AG04450 (cell line): ENCODE results near the gene CORO2B. TPM values are rescaled to one million over a fixed set of nuclear protein-coding genes. Genes with fewer than 3 reads are reported as not detected.

Experiments used
- CTCF ChIA-PET: fragments of 300-600, 350-600 bp; formaldehyde crosslinking; extraction: SDS; loops from one replicate; lab custom pipeline; 2022; ENCODE audit warnings: antibody characterized with exemption, inconsistent platforms; lab: Charles Lee
- POLR2A ChIA-PET: fragments of 350-600 bp; formaldehyde crosslinking; extraction: SDS; loops from one replicate; lab custom pipeline; 2021; ENCODE audit warnings: antibody characterized with exemption, inconsistent platforms; lab: Yijun Ruan, JAX
- DNase-seq: peaks from one replicate; pipeline ENCODE4 v3.0.0-alpha.2; 2011; ENCODE audit warnings: low read depth, low spot score
- H3K27ac ChIP-seq: one replicate; pipeline ENCODE4 v1.5.1; 2012; ENCODE audit warnings: low read depth, low read length, control low read depth
- H3K27me3 ChIP-seq: one replicate; pipeline ENCODE4 v1.6.0; 2012; ENCODE audit warnings: low read length; ENCODE audit not compliant: control insufficient read depth, insufficient read depth
- H3K4me3 ChIP-seq: 2 replicates; pipeline ENCODE4 v1.5.1; 2011; ENCODE audit warnings: mild to moderate bottlenecking, low read depth, low read length, control low read depth
- H3K9me3 ChIP-seq: 2 replicates; pipeline ENCODE4 v1.5.1; 2012; ENCODE audit warnings: low read length; ENCODE audit not compliant: control insufficient read depth, insufficient read depth
- polyA plus RNA-seq: library from polyadenylated mRNA; depleted of rRNA; stranded (reverse); fragments of >200 nt; gene quantifications from 2 replicates; pipeline ENCODE4 v1.2.3, GENCODE V29; 2011
- TF ChIP-seq, protein P1 (sequence below): IDR thresholded peaks from 2 replicates; pipeline ENCODE4 v1.5.1; 2011; ENCODE audit warnings: low read depth, low read length, control low read depth, inconsistent platforms

Gene CORO2B
- polyA plus RNA-seq, 1 experiment = 16.1 TPM

DNA sequence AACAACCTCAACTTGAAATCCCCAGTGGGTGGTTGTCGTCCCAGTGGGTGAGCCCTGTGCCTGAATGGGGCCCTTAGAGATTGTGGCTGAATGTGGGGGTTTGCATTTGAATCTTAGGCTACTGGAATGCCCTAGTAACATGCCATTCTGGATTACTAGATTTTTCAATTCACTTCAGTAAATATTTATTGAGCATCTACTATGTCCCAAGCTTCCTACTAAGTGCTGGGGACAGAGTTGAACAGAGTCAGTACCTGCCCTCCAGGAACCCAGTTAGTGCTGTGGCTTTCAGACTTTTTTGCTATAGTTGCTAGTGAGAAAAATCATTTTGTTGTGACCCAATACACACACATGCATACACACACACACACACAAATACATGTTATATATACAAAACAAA lies 39.0 kb downstream of the CORO2B start:
- H3K27me3 ChIP-seq = no peaks in the 10 kb centered on the region
- CTCF ChIA-PET = no interaction called here
- POLR2A ChIA-PET = no interaction called here

DNA sequence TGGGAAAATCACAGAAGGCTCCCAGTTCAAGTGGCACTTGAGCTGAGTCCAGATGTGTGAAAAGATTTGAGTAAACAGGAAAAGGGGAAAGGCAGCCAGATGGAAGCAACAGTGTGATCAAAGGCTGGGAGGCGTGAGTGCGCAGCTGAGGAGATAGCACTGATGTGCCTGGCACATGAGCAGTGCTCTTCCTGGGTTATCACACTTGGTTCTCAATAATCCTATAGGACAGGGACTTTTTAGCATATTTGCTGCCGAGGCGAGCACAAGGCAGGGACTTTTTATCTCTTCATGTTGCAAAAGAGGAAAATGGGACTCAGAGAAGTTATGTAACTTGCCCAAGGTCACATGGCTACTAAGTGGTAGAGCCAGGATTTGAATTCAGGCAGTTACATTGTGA lies 39.6 kb downstream of the CORO2B start:
- Histone ChIP-seq H3K27ac (no peak overlapping the region), H3K27me3 (no peaks in the 10 kb centered on the region), H3K9me3 (peaks cover 5% of the 10 kb centered on the region; the same call in 1 of the 2 replicates), H3K4me3 (no peak overlapping the region)
- TF ChIP-seq, protein P1, sequence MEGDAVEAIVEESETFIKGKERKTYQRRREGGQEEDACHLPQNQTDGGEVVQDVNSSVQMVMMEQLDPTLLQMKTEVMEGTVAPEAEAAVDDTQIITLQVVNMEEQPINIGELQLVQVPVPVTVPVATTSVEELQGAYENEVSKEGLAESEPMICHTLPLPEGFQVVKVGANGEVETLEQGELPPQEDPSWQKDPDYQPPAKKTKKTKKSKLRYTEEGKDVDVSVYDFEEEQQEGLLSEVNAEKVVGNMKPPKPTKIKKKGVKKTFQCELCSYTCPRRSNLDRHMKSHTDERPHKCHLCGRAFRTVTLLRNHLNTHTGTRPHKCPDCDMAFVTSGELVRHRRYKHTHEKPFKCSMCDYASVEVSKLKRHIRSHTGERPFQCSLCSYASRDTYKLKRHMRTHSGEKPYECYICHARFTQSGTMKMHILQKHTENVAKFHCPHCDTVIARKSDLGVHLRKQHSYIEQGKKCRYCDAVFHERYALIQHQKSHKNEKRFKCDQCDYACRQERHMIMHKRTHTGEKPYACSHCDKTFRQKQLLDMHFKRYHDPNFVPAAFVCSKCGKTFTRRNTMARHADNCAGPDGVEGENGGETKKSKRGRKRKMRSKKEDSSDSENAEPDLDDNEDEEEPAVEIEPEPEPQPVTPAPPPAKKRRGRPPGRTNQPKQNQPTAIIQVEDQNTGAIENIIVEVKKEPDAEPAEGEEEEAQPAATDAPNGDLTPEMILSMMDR = no peak
- ChIA-PET CTCF (no interaction called here), POLR2A (interaction anchor here (1.3 kb wide), 1 partner anchor 20 kb away, joined by 6 read pairs; no protein-coding TSS in a partner anchor)
- no peak for DNase-seq

More for the DNA sequence above, 39.0 kb downstream of the CORO2B start:
- no peak for DNase-seq
- peaks cover 5% of the 10 kb centered on the region; the same call in 1 of the 2 replicates for H3K9me3 ChIP-seq
- H3K4me3 ChIP-seq = no peak overlapping the region
- H3K27ac ChIP-seq = no peak overlapping the region
- TF ChIP-seq, protein P1 = no peak

DNA sequence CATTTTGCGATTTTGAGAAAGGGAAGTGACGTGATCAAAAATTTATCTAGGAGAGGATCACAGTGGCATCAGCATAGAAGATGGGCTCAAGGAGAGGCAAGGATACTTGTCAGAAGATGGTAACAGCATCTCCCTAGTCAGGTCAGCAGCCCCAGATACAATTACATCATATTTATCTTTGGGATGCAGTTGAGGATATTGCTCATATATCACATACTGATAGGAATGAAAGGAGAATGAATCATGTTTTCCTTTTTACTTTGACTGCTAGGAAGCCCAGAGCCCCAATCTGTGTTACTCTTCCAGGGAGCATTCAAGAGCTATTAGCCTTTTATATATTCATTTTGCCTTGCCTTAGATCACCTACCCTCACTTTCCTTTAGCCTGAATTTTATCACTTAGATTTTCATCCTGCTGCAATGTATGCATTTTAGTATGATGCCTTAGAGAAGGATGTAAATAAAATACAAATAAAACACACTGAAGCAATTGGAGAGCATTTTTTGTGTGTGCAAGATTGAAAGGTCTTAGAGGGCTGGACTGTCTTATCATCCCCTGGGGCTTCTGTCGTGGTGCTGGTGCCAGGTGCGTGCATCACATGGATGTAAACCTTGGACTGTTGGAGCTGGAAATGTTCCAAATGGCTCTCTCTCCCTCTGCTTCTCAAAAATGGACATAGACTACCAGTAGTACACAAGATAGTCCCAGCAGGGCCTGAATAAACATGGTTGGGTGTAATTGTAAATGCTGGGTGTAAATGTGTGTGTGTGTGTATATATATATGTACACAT lies 40.3 kb downstream of the CORO2B start:
- H3K4me3 ChIP-seq = no peak overlapping the region
- H3K27me3 ChIP-seq = no peaks in the 10 kb centered on the region
- POLR2A ChIA-PET = interaction anchor here (1.3 kb wide), 1 partner anchor 19 kb away, joined by 6 read pairs; no protein-coding TSS in a partner anchor
- CTCF ChIA-PET = no interaction called here
- no peak for DNase-seq
- H3K9me3 ChIP-seq = peaks cover 5% of the 10 kb centered on the region; the same call in 1 of the 2 replicates
- H3K27ac ChIP-seq = no peak overlapping the region
- TF ChIP-seq, protein P1 = no peak

DNA sequence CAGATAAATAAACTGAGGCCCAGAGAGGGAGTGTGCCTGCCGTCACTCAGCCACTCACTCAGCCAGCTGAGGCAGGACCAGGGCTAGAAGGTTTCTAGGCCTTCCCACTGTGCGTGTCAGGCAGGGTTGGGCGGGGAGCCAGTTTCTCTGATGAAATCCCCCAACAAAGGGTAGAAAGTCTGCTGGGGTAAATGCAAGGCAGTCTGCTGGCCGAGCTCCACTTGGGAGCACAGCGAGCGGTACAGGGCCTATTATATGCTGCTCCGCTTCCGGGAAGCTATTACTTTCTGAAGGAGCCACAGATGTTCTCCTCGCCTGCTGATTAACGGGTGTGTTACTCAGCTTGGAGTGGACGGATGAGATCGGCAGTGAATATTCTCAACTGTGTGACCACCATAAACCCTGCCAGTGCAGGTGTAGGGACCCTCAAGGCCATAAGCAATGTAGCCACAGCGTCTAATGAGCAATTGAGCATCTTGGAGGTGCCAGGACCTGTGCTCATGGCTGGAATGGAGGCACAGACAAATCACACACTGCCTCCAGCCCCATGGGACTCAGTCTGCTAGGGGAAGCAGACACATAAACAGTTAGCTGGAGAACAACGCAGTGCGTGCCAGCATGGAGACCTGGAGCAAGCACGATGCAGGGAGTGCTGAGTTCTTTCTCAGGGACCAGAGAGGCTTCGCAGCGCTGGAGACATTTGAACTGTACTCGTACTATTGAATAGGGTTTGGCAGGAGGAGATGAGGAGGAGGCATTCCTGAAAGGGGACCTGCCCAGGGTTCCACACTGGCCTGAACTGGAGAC lies 42.1 kb downstream of the CORO2B start:
- peak overlapping the region; percentile 92 for H3K27ac ChIP-seq
- H3K27me3 ChIP-seq = no peaks in the 10 kb centered on the region
- peaks cover under 1% of the 10 kb centered on the region; the same call in 1 of the 2 replicates for H3K9me3 ChIP-seq
- H3K4me3 ChIP-seq = peak overlapping the region; percentile 31
- peak; percentile 95 for DNase-seq
- ChIA-PET CTCF (interaction anchor here (1.7 kb wide), 1 partner anchor 53 kb away, joined by 7 read pairs; no protein-coding TSS in a partner anchor), POLR2A (interaction anchor here (0.8 to 1.5 kb wide), 4 partner anchors 15 to 99 kb away, joined by 3 to 7 read pairs (median 4); no protein-coding TSS in a partner anchor)
- TF ChIP-seq, protein P1 = no peak
